Endothelial cell of umbilical vein (primary cell): ENCODE results near the gene AP5B1. TPM values are rescaled to one million over a fixed set of nuclear protein-coding genes. Genes with fewer than 3 reads are reported as not detected.

ENCODE experiments used
- BruUV-seq: library from RNA; stranded (reverse); fragments of 400-500 nt; replicated peaks from 2 replicates; lab custom pipeline; 2021; lab: Mats Ljungman, UMichigan
- CTCF ChIA-PET: fragments of 300-600, 350-600 bp; sonication (Branson Sonifier 250); formaldehyde crosslinking; loops from one replicate; lab custom pipeline; 2021; ENCODE audit warnings: antibody characterized with exemption, inconsistent platforms; lab: Charles Lee
- POLR2A ChIA-PET: fragments of 300-600, 350-600 bp; sonication (Branson Sonifier 250); formaldehyde crosslinking; loops from one replicate; lab custom pipeline; 2021; ENCODE audit warnings: antibody characterized with exemption, inconsistent platforms; lab: Charles Lee
- DNase-seq: peaks from one replicate; pipeline ENCODE4 v3.0.0-alpha.2; 2011; ENCODE audit warnings: low read depth, low spot score
- FAIRE-seq: peaks from 2 replicates; lab custom pipeline; 2011; peaks lifted over from hg19 to GRCh38; lab: Jason Lieb, UNC
- H2AFZ ChIP-seq: 2 replicates; pipeline ENCODE4 v1.6.0; 2012; ENCODE audit warnings: low read depth, low read length, control low read depth, inconsistent platforms
- H3K27ac ChIP-seq: 2 replicates; pipeline ENCODE4 v1.5.1; 2011; ENCODE audit warnings: low read depth, mild to moderate bottlenecking, control low read depth, low read length, moderate library complexity; ENCODE audit not compliant: insufficient read depth
- H3K27me3 ChIP-seq, 2 experiments: 2 replicates each; pipeline versions ENCODE4 v1.6.0 to v1.6.1; 2011; ENCODE audit warnings: low read length in 2 of 2, mixed read lengths in 1 of 2; ENCODE audit not compliant: control insufficient read depth in 2 of 2, insufficient read depth in 2 of 2
- H3K36me3 ChIP-seq, 2 experiments: 2 replicates in 1 of 2; 3 replicates in 1 of 2; pipeline ENCODE4 v1.5.1; 2011; ENCODE audit warnings: low read length in 2 of 2, mild to moderate bottlenecking in 1 of 2, moderate library complexity in 1 of 2; ENCODE audit not compliant: control insufficient read depth in 2 of 2, insufficient read depth in 2 of 2; ENCODE audit errors: extremely low read depth in 1 of 2
- H3K4me1 ChIP-seq: 3 replicates; pipeline ENCODE4 v1.5.1; 2011; ENCODE audit warnings: mild to moderate bottlenecking, low read length; ENCODE audit not compliant: control insufficient read depth, insufficient read depth; ENCODE audit errors: extremely low read depth
- H3K4me2 ChIP-seq: 2 replicates; pipeline ENCODE4 v1.6.1; 2011; ENCODE audit warnings: low read length, control low read depth, mixed read lengths; ENCODE audit not compliant: insufficient read depth
- H3K4me3 ChIP-seq, 3 experiments: fragments of 200-600 bp in 1 of 3; sonication (generic), shearing (Covaris generic) in 1 of 3; replicated peaks in 1 of 3; 2 replicates each; pipeline ENCODE4 v1.5.1; 2011 to 2016; ENCODE audit warnings: control low read depth in 3 of 3, low read length in 3 of 3, mild to moderate bottlenecking in 2 of 3, inconsistent platforms in 1 of 3, low read depth in 1 of 3, moderate library complexity in 1 of 3; ENCODE audit not compliant: insufficient read depth in 1 of 3
- H3K79me2 ChIP-seq: 2 replicates; pipeline ENCODE4 v1.6.0; 2012; ENCODE audit warnings: low read length, inconsistent platforms; ENCODE audit not compliant: control insufficient read depth, insufficient read depth
- H3K9ac ChIP-seq: replicated peaks from 2 replicates; pipeline ENCODE3; 2011; ENCODE audit warnings: low read length, control low read depth; ENCODE audit not compliant: insufficient read depth; ENCODE audit errors: extremely low read depth
- H3K9me1 ChIP-seq: replicated peaks from 3 replicates; pipeline ENCODE4 v1.6.0; 2011; ENCODE audit warnings: mild to moderate bottlenecking, low read length; ENCODE audit not compliant: control insufficient read depth, insufficient read depth; ENCODE audit errors: extremely low read depth
- H3K9me3 ChIP-seq: replicated peaks from 2 replicates; pipeline ENCODE4 v1.5.1; 2012; ENCODE audit warnings: low read length, inconsistent platforms; ENCODE audit not compliant: control insufficient read depth, insufficient read depth
- H4K20me1 ChIP-seq: replicated peaks from 2 replicates; pipeline ENCODE3; 2011; ENCODE audit warnings: mild to moderate bottlenecking, low read length; ENCODE audit not compliant: control insufficient read depth, insufficient read depth; ENCODE audit errors: extremely low read depth
- EZH2 ChIP-seq: IDR thresholded peaks from 2 replicates; pipeline ENCODE4 v1.6.1; 2012; ENCODE audit warnings: borderline replicate concordance, low read depth, mild to moderate bottlenecking, moderate library complexity, low read length, inconsistent platforms; ENCODE audit not compliant: severe bottlenecking
- FOS ChIP-seq: IDR thresholded peaks from 2 replicates; pipeline ENCODE4 v1.6.1; 2011; ENCODE audit warnings: mild to moderate bottlenecking, low read length, moderate library complexity, borderline replicate concordance; ENCODE audit not compliant: insufficient read depth
- GATA2 ChIP-seq: IDR thresholded peaks from 2 replicates; pipeline ENCODE4 v1.7.0; 2011; ENCODE audit warnings: low read depth, mild to moderate bottlenecking, moderate library complexity, mixed read lengths, low read length; ENCODE audit not compliant: insufficient read length, insufficient read depth
- JUN ChIP-seq: IDR thresholded peaks from 2 replicates; pipeline ENCODE4 v1.6.1; 2011; ENCODE audit warnings: borderline replicate concordance, low read depth; ENCODE audit not compliant: insufficient read length, insufficient read depth
- MYC ChIP-seq: IDR thresholded peaks from one replicate; pipeline ENCODE4 v1.6.1; 2011; ENCODE audit warnings: mild to moderate bottlenecking, low read depth, low read length
- POLR2A ChIP-seq: IDR thresholded peaks from 2 replicates; pipeline ENCODE4 v1.6.1; 2012; ENCODE audit warnings: low read depth, mild to moderate bottlenecking, control low read depth, low read length
- POLR2AphosphoS5 ChIP-seq: IDR thresholded peaks from 2 replicates; pipeline ENCODE4 v1.6.1; 2012; ENCODE audit warnings: low read depth, mild to moderate bottlenecking, control low read depth, low read length, moderate library complexity; ENCODE audit not compliant: insufficient read depth
- dilution Hi-C: fragments of 300-500 bp; cut with MboI; formaldehyde crosslinking; loops from one replicate; pipeline ENCODE4 v1.15.0; 2019; ENCODE audit warnings: low sequenced_read_pairs; ENCODE audit not compliant: extremely low pct_ligation_motif_present
- intact Hi-C: fragments of 100-400 bp; cut with micrococcal nuclease; formaldehyde crosslinking; loops from one replicate; pipeline ENCODE4 v1.10.0; 2022
- polyA plus RNA-seq, 4 experiments: library from polyadenylated mRNA; depleted of rRNA in 3 of 4; stranded (reverse) in 3 of 4; unstranded in 1 of 4; fragments of >200 nt; gene quantifications; 2 replicates each; pipeline versions ENCODE4 v1.2.1 to v1.2.3, GENCODE V29; 2011 to 2012; ENCODE audit warnings: missing spikeins in 1 of 4
- total RNA-seq: library from RNA; stranded (reverse); gene quantifications from 2 replicates; pipeline ENCODE4 v1.2.3, GENCODE V29; 2021
- TF ChIP-seq, protein P1 (sequence below), 2 donors: IDR thresholded peaks; 1 replicate in 1 of 2; 2 replicates in 1 of 2; pipeline ENCODE4 v1.5.1; 2011; ENCODE audit warnings: low read length in 2 of 2, mild to moderate bottlenecking in 2 of 2, moderate library complexity in 2 of 2, control low read depth in 1 of 2, inconsistent platforms in 1 of 2, low read depth in 1 of 2; ENCODE audit not compliant: insufficient read depth in 1 of 2; ENCODE audit errors: extremely low read depth in 1 of 2
- TF ChIP-seq, protein P2 (sequence below): IDR thresholded peaks from 2 replicates; pipeline ENCODE4 v1.6.1; 2011; ENCODE audit not compliant: insufficient read depth, insufficient read length

The AP5B1 gene
- total and polyA plus RNA-seq, 2 donors (not counting 3 experiments of a cell fraction or from before 2014, with no cell fraction given), result 9.2 to 15.3 TPM

DNA sequence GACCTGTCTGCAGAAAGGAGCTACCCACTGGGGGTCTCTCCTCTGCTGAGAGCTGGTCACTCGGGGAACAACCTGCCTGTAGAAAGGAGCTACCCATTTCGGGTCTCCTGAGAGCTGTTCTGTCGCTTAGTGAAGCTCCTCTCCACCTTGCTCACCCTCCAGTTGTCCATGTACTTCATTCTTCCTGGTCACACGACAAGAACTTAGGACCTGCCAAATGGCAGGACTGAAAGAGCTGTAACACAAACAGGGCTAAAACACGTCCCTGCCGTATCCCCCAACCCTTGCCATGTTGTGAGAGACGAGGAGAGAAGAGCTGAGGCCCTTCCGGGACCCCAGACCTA lies 36.1 kb downstream of the AP5B1 start:
- no peak overlapping the region for H3K4me2 ChIP-seq
- H3K27ac ChIP-seq, result no peak overlapping the region
- POLR2A ChIA-PET, result no interaction called here
- no peak overlapping the region for H2AFZ ChIP-seq
- TF ChIP-seq, protein P1, sequence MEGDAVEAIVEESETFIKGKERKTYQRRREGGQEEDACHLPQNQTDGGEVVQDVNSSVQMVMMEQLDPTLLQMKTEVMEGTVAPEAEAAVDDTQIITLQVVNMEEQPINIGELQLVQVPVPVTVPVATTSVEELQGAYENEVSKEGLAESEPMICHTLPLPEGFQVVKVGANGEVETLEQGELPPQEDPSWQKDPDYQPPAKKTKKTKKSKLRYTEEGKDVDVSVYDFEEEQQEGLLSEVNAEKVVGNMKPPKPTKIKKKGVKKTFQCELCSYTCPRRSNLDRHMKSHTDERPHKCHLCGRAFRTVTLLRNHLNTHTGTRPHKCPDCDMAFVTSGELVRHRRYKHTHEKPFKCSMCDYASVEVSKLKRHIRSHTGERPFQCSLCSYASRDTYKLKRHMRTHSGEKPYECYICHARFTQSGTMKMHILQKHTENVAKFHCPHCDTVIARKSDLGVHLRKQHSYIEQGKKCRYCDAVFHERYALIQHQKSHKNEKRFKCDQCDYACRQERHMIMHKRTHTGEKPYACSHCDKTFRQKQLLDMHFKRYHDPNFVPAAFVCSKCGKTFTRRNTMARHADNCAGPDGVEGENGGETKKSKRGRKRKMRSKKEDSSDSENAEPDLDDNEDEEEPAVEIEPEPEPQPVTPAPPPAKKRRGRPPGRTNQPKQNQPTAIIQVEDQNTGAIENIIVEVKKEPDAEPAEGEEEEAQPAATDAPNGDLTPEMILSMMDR (IDR thresholded peaks at IDR 0.05; ENCODE audit: extremely low read depth in 1 of 2, insufficient read depth in 1 of 2, low read depth in 1 of 2, low read length in 2 of 2), result no peak
- TF ChIP-seq JUN, result no peak
- TF ChIP-seq POLR2AphosphoS5, result no peak
- TF ChIP-seq, protein P2, sequence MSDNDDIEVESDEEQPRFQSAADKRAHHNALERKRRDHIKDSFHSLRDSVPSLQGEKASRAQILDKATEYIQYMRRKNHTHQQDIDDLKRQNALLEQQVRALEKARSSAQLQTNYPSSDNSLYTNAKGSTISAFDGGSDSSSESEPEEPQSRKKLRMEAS, result no peak
- no peak for TF ChIP-seq GATA2
- no peak for TF ChIP-seq MYC
- no peak for TF ChIP-seq EZH2
- no peak for TF ChIP-seq FOS
- no peak for TF ChIP-seq POLR2A
- H3K36me3 ChIP-seq, result no peaks in the 10 kb centered on the region
- no peaks in the 10 kb centered on the region for H3K79me2 ChIP-seq
- no peaks in the 10 kb centered on the region for H3K9me1 ChIP-seq
- BruUV-seq, result no TSS peak
- intact Hi-C loops, result no loop called here
- no peaks in the 10 kb centered on the region for H3K9me3 ChIP-seq
- FAIRE-seq (no peak), DNase-seq (no peak)
- H3K4me3 ChIP-seq, result no peak overlapping the region
- CTCF ChIA-PET, result interaction anchor here (0.6 to 1.3 kb wide), 11 partner anchors 9 to 947 kb away, joined by 3 to 12 read pairs (median 4); partner anchors contain the start of gene FIBP
- H3K9ac ChIP-seq, result no peak overlapping the region
- dilution Hi-C loops, result no loop called here
- H3K4me1 ChIP-seq, result no peaks in the 10 kb centered on the region
- H4K20me1 ChIP-seq, result no peaks in the 10 kb centered on the region
- H3K27me3 ChIP-seq, result peaks cover 13 to 24% of the 10 kb centered on the region in 2 experiments
